Measurements from ENCODE around the gene SMYD1.
A peak's percentile ranks its signal among the peaks of the same experiment; 100 is the strongest.
"Not testable (repeated sequence)": the region's sequence is repeated elsewhere in the genome, so short reads cannot be mapped to it uniquely, and the experiment has no call there.

The SMYD1 gene

DNA sequence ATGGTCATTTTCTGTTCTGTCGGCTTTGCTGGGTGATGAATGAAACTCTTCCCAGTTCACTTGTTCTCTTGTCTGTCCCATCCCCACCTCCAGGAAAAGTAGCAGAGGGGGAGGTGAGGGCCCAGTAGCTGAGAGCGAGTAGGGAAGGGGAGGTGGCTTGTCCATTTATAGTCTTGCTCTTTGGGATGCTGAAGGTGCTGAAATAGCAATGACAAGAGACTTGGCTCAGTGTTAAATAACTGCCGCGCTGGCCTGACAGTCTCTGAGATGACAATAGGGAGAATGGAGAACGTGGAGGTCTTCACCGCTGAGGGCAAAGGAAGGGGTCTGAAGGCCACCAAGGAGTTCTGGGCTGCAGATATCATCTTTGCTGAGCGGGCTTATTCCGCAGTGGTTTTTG is at the start of gene SMYD1:
Gene SMYD1, plus strand, starts transcription at position 228 of the 400 bp plus-strand sequence. Its CDS starts 40 bp downstream, at position 268.
- no peak for DNase-seq

DNA sequence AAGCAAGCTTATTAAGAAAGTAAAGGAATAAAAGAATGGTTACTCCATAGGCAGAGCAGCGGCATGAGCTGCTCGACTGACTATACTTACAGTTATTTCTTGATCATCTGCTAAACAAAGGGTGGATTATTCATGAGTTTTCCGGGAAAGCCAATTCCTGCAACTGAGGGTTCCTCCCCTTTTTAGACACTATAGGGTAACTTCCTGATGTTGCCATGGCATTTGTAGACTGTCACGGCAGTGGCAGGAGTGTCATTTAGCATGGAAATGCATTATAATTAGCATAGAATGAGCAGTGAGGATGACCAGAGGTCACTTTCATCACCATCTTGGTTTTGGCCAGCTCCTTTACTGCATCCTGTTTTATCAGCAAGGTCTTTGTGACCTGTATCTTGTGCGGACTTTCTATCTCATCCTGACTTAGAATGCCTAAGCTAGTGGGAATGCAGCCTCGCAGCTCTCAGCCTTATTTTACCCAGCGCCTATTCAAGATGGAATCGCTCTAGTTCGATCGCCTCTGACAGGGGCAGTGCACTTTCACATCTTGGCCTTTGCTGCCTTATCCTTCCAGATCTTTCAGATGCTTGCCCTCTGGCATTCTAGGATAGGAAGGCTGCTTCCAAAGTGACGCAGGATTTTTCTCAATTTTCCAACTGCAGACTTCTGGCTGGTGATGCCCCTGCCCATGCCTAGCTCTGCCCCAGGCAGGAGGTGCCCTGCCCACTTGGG is 49.4 kb upstream of the SMYD1 start:
- not testable (repeated sequence) for DNase-seq

DNA sequence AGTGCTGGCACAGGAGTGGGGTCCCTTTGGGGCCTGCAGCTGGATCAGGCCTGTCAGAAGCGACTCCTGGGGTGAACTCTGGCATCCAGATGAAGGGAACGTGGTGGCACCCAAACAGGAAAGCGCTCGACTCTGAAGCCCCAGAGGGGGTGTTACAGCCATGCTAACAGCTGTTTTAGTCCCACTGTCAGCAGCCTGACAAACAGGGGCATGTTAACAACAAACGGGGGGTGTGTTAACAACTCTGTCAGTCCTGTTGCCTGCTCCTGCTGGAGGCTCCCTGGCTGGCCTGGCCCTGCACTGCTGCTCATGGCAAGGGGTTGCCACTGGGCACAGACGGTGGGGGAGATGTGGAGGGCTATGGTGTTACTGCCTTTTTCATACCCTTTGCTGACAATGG is 48.7 kb upstream of the SMYD1 start:
- no peak for DNase-seq

DNA sequence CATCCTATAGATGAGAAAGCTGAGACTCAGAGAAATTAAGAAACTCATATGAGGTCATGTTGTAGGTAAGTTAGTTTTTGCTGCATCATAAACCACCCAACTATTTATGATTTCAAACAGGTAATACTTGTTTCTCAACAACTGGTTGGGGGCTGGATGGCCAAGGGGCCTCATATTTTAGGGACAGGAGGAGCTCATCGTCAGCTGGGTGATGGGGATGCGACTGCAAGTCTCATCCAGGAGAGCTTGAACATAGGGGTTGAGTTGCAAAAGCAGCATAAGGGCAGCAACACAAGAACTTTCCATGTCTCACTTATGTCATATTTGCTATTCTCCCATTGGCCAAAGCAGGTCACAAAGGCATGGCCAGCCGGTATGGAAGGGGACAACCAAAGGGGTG is 47.6 kb upstream of the SMYD1 start:
- DNase-seq, result no peak

DNA sequence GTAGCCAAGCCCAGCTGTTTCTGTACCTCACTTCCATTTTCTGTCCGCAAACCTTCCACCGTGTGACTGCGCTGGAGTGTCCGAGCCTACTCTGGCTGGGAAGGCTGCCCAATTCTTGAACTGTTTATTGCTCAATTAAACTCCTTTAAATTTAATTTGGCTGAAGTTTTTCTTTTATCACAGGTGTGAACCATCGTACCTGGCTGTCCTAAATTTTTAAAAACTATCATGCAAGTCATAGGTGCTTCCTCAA is 45.0 kb upstream of the SMYD1 start:
- no peak for DNase-seq

DNA sequence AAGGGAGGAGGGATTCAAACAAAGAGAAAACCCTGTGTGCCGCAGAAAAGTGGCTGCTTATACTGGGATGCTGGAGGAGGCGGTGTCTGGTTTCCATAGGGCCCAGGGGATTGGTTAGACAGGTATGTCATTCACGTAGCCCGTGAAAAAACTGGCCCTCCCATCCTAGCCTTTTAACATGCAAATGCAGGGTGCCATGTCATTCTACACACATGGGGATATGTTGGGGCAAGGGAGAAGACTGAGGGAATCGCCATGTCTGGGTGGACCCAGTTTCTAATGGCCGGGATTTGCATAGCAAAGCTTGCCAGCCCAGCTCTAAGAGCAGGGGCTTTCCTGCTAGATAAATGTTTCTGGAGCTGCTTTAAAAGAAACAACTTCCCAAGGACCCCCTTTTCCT is 43.1 kb upstream of the SMYD1 start:
- no peak for DNase-seq

DNA sequence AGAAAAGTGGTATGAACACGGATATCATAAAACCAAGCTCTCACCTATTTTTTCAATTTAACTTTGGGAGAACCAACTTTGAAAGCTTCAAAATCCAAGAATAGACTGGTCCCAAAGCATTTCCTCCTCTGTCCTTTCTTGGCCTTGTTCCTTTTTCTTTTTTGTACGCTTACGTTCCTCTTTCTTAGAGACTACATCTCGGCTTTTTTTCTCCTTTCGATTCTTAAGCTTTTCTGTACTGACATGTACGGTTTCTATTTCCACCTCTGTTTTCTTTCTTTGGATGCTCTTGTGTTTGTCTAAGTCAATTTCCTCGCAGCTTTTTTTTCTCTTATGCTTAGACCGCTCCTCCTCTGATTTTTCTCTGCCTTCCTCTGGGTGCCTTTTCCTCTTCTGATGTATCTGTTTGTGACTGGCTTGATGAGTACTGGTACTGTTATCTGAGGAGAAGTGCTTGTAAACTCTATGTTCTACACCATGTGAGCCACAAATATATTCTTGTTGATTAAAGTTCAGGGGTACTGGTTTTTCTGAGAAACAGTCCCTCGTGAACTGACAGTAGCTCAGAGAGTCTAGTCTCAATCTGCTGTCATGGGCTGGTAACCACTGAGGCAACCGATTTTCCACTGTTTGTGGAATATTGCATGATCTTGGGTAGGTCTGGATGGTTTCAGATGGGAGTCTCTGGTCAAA is 39.8 kb upstream of the SMYD1 start:
- no peak for DNase-seq

DNA sequence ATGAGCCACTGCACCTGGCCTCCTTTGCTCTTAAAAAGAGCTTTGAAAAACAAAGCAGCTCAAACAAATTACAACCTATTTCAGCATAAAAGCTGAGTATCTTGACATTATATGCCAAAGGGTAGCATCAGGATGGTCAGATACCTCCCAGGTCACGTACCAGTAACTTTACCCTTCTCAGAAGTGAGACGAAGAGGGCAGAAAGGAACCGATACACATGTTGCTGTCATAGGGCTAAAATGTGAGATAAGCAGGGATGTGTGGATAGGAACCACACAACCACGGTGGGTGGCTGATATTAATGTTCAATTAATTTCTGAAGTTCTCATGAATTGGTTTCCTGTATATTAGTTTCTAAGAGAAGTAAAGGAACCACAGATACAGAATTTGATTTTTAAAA is 38.7 kb upstream of the SMYD1 start:
- no peak for DNase-seq

DNA sequence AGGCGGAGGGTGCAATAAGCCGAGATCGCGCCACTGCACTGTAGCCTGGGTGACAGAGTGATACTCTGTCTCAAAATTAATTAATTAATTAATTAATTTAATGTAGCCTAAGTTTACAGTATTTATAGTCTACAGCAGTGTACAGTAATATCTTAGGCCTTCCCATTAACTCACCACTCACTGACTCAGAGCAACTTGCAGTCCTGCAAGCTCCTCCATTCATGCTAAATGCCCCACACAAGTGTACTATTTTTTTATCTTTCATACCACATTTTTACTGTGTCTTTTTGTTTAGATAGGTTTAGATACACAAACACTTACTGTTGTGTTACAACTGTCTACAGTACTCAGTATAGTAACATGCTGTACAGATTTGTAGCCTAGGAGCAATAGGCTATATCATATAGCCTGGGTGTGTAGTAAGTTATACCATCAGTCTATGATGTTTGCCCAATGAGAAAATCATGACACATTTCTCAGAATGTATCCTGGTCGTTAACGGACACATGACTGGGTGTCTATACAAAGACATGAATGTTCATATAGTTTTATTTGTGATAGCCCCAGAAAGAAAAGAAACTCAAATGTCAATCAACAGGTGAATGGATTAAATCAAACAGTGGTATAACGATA is 35.4 kb upstream of the SMYD1 start:
- no peak for DNase-seq

DNA sequence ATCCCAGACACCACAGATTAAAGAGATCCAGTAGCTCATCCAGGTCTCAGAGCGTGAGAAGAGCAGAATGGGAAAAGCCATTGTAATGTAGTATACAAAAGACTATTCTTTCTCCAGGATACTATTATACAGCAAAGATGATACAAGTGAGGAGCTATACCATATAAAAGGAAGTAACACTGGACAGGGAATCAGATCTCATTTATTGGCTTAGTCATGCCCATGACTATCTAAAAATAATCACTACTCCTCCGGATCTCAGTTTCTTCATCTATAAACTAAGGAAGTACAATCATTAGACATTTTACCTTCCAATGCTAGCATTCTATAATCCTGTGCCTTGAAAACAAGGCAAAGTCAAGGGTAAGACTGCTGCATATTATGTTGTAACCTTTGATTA is 31.4 kb upstream of the SMYD1 start:
- DNase-seq, result no peak

DNA sequence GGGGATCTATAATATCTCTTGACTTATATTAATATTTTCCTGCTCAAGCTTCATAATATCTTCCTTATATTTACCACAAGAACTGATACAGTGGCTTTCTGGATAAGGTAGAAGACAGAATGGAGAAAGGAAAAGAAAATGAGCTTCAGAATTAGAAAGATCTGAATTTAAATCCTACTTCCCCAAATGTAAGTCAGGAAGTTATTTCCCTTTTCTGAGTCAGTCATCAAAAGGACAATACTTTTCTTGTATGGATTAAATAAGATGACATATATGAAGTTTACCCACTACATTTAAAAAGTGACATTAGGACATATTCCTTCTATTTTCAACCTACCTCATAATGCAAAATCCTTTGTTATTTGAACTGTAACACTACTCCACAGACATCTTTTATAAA is 31.0 kb upstream of the SMYD1 start:
- DNase-seq, result no peak

DNA sequence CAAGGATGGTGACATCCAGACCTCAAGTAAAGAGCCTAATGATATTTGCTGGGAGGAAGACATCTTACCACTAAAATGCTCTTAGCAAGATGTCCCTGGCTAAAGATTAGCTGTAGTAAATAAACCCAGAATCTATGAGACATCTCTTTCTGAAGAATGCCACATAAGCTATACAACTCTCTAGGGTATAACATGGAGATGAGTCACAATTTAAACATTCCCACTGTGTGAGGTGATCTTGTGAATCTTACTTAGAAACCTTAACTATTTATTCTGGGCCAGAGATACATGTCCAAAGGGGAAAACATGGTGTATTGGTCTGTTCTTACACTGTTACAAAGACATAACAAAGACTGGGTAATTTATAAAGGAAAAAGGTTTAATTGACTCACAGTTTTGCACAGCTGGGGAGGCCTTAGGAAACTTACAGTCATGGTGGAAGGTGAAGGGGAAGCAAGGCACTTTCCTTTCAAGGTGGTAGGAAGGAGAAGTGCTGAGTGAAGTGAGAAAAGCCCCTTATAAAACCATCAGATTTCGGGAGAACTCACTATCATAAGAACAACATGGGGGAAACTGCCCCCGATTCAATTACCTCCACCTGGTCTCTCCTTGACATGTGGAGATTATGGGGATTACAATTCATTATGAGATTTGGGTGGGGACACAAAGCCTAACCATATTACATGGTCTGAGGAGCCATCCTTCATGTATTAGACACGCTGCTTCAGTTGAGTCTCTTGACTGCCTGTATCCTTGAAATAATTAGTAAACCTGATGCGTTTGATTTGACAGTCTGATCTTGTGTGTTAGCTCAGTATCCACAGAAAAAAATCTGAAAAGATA is 29.1 kb upstream of the SMYD1 start:
- no peak for DNase-seq

DNA sequence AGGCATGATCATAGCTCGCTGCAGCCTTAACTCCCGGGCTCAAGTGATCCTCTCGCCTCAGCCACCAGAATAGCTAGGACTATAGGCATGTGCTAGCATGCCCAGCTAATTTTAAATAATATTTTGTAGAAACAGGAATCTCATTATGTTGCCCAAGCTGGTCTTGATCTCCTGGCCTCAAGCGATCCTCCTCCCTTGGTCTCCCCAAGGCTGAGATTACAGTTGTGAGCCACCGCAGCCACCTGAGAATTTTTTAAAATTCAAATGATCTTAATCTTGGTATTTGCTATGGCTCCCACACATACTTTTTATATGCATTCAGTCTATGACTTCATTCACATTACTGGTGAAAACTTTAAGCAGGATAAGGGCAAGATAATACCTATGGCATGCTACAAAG is 25.1 kb upstream of the SMYD1 start:
- DNase-seq, result no peak

DNA sequence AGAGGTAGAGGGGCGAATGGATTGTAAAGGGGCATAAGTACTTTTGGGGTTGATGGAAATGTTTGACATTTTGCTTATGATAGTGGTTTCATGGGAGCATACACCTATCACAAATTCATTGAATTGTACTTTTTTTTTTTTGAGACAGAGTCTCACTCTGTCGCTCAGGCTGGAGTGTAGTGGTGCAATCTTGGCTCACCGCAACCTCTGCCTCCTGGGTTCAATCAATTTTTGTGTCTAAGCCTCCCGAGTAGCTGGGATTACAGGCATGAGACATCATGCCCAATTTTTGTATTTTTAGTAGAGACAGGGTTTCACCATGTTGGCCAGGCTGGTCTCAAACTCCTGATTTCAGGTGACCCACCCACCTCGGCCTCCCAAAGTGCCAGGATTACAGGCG is 22.1 kb upstream of the SMYD1 start:
- not testable (repeated sequence) for DNase-seq

DNA sequence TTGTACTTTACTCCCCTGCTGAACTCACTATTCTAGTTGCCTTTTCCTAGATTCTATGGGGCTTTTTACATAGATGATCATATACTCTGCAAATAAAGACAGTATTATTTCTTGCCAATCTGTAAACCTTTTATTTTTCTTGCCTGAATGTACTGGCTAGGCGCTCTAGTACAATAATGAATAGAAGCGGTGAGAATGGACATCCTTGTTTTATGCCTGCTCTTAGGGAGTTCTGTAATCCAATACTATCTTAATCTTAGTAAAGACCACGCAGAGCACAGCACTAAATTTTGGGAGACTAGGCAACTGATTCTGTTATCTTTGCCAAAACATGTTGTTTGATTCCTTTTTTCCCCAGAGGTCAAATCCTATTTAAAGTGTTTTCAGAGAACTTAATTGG is 19.1 kb upstream of the SMYD1 start:
- DNase-seq, result no peak

DNA sequence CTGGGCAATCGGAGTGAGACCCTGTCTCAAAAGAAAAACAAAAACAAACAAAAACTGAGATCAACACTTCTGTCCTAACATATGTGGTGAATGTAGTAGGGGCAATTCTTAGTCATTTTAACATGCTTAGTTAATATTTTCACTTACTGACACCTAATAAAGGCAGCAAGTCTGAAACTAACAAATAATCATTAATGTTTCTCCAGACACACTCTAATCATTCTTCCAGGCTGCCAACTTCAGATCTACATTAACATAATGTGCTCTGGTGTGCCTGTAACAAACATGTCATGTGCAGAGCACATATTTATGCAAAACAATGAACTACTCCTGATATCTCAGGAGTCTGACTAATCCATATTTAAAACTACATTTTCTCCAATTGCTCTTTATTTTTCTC is 18.0 kb upstream of the SMYD1 start:
- no peak for DNase-seq

DNA sequence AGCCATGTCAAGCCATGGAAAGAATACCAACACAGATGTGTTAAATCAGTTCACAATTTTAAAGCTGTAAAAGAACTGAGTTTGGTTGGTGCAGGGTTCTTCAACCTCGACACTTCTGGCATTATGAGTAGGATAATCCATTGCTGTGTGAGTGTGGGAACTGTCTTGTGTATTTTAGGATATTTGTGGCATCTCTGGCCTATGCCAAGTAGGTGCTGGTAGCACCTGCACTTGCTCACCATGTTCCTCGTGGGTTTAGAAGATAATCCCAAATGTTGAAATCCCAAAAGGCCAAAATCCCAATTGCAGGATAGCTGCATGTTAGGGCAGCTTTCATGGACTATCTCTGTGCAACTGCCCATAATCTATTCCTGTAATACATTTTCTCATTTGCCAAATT is 15.8 kb upstream of the SMYD1 start:
- DNase-seq, result no peak

DNA sequence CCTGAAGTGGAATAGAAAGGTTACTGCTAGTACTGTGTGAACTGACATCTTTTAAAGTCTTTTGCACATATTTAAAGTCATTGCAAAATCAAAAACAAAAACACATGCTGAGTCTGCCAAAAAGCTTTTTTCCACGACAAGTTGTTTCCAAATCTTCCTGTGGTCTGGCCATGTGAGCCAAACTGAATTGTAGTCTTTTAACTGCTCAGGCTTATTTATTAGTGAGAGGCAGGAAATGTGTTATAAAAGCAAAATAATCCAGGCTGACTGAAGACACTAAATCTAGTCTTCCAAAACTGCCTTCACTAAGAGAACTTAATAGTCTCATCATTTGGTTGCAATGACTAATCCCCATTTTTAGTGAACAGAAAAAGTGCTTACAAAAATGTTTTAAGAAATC is 14.3 kb upstream of the SMYD1 start:
- no peak for DNase-seq

DNA sequence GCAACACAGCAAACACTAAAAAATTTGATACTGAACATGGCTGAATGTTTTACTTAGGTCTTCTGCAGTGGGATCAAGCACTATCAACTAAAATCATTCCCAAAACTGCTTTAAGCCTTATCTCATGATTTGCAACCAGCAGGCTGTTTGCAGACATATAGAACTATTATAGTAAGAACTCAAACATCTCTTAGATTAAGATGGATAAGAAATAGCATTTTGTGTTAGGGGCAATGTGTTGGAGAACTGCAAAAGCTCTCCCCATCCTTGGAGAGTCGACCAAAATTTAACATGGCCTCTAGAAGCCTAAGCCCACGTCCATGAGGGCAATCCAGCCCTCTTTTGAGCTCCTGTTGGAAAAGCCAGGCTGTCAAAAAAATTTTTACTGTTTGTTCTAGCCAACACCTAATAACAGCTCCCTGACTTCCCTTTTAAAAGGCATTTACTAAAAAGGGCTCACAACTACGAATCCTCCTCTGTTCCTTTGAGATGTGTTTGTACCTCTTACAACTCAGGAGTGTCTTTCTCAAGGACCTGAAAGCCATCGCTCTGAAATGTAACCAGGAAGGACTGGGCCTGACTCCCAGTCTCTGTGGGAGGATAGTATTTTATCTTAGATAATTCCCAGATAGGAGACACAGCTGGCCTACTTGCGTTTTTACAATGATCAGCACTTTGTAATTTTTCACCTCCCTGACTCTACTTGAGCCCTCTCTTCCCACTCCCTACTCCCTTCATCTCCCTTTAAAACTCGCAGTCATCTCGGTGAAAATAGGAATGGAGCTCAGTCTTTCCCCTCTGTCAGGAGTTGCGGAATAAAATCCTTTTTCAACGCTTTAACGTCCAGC is 13.5 kb upstream of the SMYD1 start:
- DNase-seq, result no peak

DNA sequence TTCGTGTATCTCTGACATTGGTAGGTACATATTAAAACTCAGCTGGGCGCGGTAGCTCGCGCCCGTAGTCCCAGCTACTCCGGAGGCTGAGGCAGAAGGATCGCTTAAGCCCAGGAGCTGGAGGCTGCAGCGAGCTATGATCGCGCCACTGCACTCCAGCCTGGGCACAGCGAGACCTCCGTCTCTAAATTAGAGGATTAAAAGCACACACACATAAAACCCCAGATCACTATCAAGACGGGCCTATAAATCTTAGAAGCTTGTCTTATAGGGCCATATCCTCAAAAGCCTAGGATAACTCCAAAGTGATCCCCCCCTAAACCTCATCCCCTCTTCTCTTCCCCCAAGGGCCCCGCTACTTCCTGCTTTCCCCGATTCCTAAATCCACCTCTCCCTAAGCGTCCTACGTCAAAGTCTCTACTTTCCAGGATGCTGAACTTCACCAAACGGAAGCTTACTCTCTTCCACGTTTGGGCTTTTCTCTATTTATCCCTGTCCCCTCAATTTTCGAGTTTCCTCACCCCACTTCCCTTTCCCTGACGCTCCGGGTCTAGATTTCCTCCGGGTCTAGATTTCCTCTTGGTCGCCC is 12.7 kb upstream of the SMYD1 start:
- DNase-seq, result peak; percentile 11

DNA sequence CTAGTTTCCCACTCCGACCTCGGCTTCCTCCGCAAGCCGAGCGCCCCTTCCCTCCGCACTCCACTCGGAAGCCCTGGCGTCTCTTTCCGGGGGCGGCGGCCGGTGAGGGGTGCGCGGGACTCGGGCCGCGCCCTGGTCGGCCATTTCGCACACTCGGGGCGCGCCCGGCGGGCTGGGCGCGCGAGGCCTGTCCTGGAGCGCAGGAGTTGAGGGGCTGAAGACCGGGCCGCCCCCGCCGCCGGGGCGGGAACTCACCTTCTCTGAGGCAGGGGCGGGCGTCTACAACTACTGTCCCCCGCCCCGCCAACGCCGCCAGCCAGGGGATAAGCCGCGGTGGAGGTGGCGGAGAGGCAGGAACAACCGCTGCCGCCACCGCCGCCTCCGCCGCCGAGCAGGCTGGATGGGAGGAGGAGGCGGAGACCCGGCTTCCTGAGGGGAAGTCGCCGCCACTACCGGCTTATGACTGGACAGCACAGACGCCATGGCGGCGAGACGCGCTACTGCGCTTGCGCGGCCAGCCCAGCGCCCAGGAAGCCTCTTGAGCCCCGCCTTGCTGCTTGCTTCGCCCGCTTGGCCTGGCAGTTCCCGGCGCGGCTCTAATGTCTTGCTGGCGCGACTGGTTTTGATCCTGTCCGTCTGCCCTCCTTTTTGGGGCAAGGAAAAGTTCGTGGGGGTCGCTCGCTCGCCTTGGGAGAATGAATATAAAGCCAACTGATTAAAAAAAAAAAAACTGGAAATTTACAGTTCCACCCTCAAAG is 12.1 kb upstream of the SMYD1 start, which contains the start of gene KRCC1:
Gene KRCC1, minus strand, starts transcription at position 413 of the 758 bp plus-strand sequence. CDS start 27,220 bp downstream, outside the sequence.
- peak; percentile 94 for DNase-seq

Data from activated naive CD4-positive, alpha-beta T cell treated with Interleukin-2 at 50 U/mL for 16 hours (primary cell).